SK-N-MC (cell line): ENCODE results near the gene ITGA3.

Experiments used
- EZH2 ChIP-seq: fragments of 200-600 bp; sonication (generic); IDR thresholded peaks from one replicate; pipeline ENCODE4 v1.6.1; 2017; ENCODE audit warnings: antibody characterized with exemption
- FOXP2 ChIP-seq: optimal IDR thresholded peaks from 2 replicates; pipeline ENCODE3; 2011; ENCODE audit warnings: mild to moderate bottlenecking, moderate library complexity; ENCODE audit not compliant: insufficient read depth; ENCODE audit errors: extremely low read length, control extremely low read depth
- POLR2AphosphoS5 ChIP-seq: IDR thresholded peaks from 2 replicates; pipeline ENCODE4 v1.6.1; 2012; ENCODE audit warnings: mild to moderate bottlenecking, low read depth, low read length, borderline replicate concordance

- no peak for TF ChIP-seq EZH2
- TF ChIP-seq POLR2AphosphoS5 = peak; percentile 59
- TF ChIP-seq FOXP2 = no peak
These were observed 72.8 kb downstream of the ITGA3 start for GRCh38 chr17:50128441-50129352.
